IPS-18a (cell line): ENCODE results near the gene KAT14.
"Not testable (repeated sequence)": the region's sequence is repeated elsewhere in the genome, so short reads cannot be mapped to it uniquely, and the experiment has no call there.

ENCODE experiments used
- H3K27ac ChIP-seq: one replicate; pipeline ENCODE4 v1.5.1; 2013; ENCODE audit warnings: low read length
- H3K27me3 ChIP-seq: one replicate; pipeline ENCODE4 v1.6.1; 2013; ENCODE audit warnings: mild to moderate bottlenecking, low read length; ENCODE audit not compliant: control insufficient read depth, insufficient read depth
- H3K36me3 ChIP-seq: one replicate; pipeline ENCODE4 v1.6.1; 2013; ENCODE audit warnings: low read depth, low read length; ENCODE audit not compliant: control insufficient read depth
- H3K4me1 ChIP-seq: one replicate; pipeline ENCODE4 v1.6.1; 2013; ENCODE audit warnings: low read depth, low read length; ENCODE audit not compliant: control insufficient read depth
- H3K4me3 ChIP-seq: one replicate; pipeline ENCODE4 v1.5.1; 2013; ENCODE audit warnings: low read length
- H3K9ac ChIP-seq: one replicate; pipeline ENCODE4 v1.6.1; 2013; ENCODE audit warnings: mild to moderate bottlenecking, low read length, moderate library complexity
- H3K9me3 ChIP-seq: one replicate; pipeline ENCODE4 v1.6.1; 2013; ENCODE audit warnings: low read depth, low read length; ENCODE audit not compliant: control insufficient read depth

KAT14 gene

GRCh38 chr20:18191306-18191705 is 53.6 kb downstream of the KAT14 start:
- Histone ChIP-seq H3K27me3 (no peaks in the 10 kb centered on the region), H3K4me1 (no peaks in the 10 kb centered on the region), H3K36me3 (peaks cover 16% of the 10 kb centered on the region), H3K4me3 (no peak overlapping the region), H3K9me3 (no peaks in the 10 kb centered on the region), H3K27ac (no peak overlapping the region), H3K9ac (no peak overlapping the region)

- not testable (repeated sequence) for H3K4me3 ChIP-seq, H3K4me1 ChIP-seq, H3K36me3 ChIP-seq, H3K9ac ChIP-seq, H3K9me3 ChIP-seq, H3K27me3 ChIP-seq, H3K27ac ChIP-seq
These were observed 56.8 kb downstream of the KAT14 start for GRCh38 chr20:18194461-18194860.

- no peak overlapping the region for H3K4me3 ChIP-seq
- no peak overlapping the region for H3K9ac ChIP-seq
- no peaks in the 10 kb centered on the region for H3K27me3 ChIP-seq
- H3K36me3 ChIP-seq, result no peaks in the 10 kb centered on the region
- H3K9me3 ChIP-seq, result no peaks in the 10 kb centered on the region
- H3K27ac ChIP-seq, result no peak overlapping the region
- no peaks in the 10 kb centered on the region for H3K4me1 ChIP-seq
These were observed 58.3 kb downstream of the KAT14 start for GRCh38 chr20:18195931-18196330.

GRCh38 chr20:18197382-18198070 is 59.9 kb downstream of the KAT14 start:
- Histone ChIP-seq H3K4me3 (no peak overlapping the region), H3K27me3 (no peaks in the 10 kb centered on the region), H3K4me1 (no peaks in the 10 kb centered on the region), H3K36me3 (no peaks in the 10 kb centered on the region), H3K9ac (no peak overlapping the region), H3K27ac (no peak overlapping the region), H3K9me3 (peaks cover 6% of the 10 kb centered on the region)

- H3K4me3 ChIP-seq, result no peak overlapping the region
- no peaks in the 10 kb centered on the region for H3K4me1 ChIP-seq
- no peaks in the 10 kb centered on the region for H3K27me3 ChIP-seq
- no peak overlapping the region for H3K27ac ChIP-seq
- no peaks in the 10 kb centered on the region for H3K36me3 ChIP-seq
- peaks cover 6% of the 10 kb centered on the region for H3K9me3 ChIP-seq
- H3K9ac ChIP-seq, result no peak overlapping the region
These were observed 65.3 kb downstream of the KAT14 start for GRCh38 chr20:18202966-18203365.

- H3K9ac ChIP-seq, H3K4me1 ChIP-seq, H3K9me3 ChIP-seq, H3K27ac ChIP-seq, H3K27me3 ChIP-seq, H3K4me3 ChIP-seq, H3K36me3 ChIP-seq: not testable (repeated sequence)
These were observed 66.0 kb downstream of the KAT14 start for GRCh38 chr20:18203700-18204099.

- Histone ChIP-seq H3K36me3 (no peaks in the 10 kb centered on the region), H3K4me3 (no peak overlapping the region), H3K9me3 (no peaks in the 10 kb centered on the region), H3K27ac (no peak overlapping the region), H3K27me3 (no peaks in the 10 kb centered on the region), H3K4me1 (no peaks in the 10 kb centered on the region), H3K9ac (no peak overlapping the region)
These were observed 75.3 kb downstream of the KAT14 start for GRCh38 chr20:18213002-18213401.

GRCh38 chr20:18215566-18215965 is 77.9 kb downstream of the KAT14 start:
- Histone ChIP-seq H3K36me3 (no peaks in the 10 kb centered on the region), H3K4me3 (no peak overlapping the region), H3K27me3 (no peaks in the 10 kb centered on the region), H3K9ac (no peak overlapping the region), H3K9me3 (no peaks in the 10 kb centered on the region), H3K27ac (no peak overlapping the region), H3K4me1 (no peaks in the 10 kb centered on the region)

- no peaks in the 10 kb centered on the region for H3K27me3 ChIP-seq
- H3K9ac ChIP-seq, result no peak overlapping the region
- H3K9me3 ChIP-seq, result no peaks in the 10 kb centered on the region
- no peaks in the 10 kb centered on the region for H3K36me3 ChIP-seq
- H3K4me1 ChIP-seq, result no peaks in the 10 kb centered on the region
- no peak overlapping the region for H3K27ac ChIP-seq
- no peak overlapping the region for H3K4me3 ChIP-seq
These were observed 80.6 kb downstream of the KAT14 start for GRCh38 chr20:18218280-18218679.

- H3K4me1 ChIP-seq, result peaks cover 15% of the 10 kb centered on the region
- H3K27me3 ChIP-seq, result no peaks in the 10 kb centered on the region
- no peak overlapping the region for H3K4me3 ChIP-seq
- no peaks in the 10 kb centered on the region for H3K9me3 ChIP-seq
- H3K9ac ChIP-seq, result no peak overlapping the region
- H3K27ac ChIP-seq, result no peak overlapping the region
- no peaks in the 10 kb centered on the region for H3K36me3 ChIP-seq
These were observed 85.7 kb downstream of the KAT14 start for GRCh38 chr20:18223409-18223808.

- H3K36me3 ChIP-seq, result no peaks in the 10 kb centered on the region
- no peaks in the 10 kb centered on the region for H3K27me3 ChIP-seq
- peaks cover 15% of the 10 kb centered on the region for H3K4me1 ChIP-seq
- H3K27ac ChIP-seq, result peak overlapping the region; percentile 21
- no peak overlapping the region for H3K4me3 ChIP-seq
- peak overlapping the region; percentile 26 for H3K9ac ChIP-seq
- no peaks in the 10 kb centered on the region for H3K9me3 ChIP-seq
These were observed 87.4 kb downstream of the KAT14 start for GRCh38 chr20:18224968-18225568.

- no peak overlapping the region for H3K4me3 ChIP-seq
- H3K4me1 ChIP-seq, result peaks cover 15% of the 10 kb centered on the region
- H3K27ac ChIP-seq, result no peak overlapping the region
- H3K36me3 ChIP-seq, result no peaks in the 10 kb centered on the region
- H3K9ac ChIP-seq, result peak overlapping the region; percentile 26
- no peaks in the 10 kb centered on the region for H3K9me3 ChIP-seq
- H3K27me3 ChIP-seq, result no peaks in the 10 kb centered on the region
These were observed 88.0 kb downstream of the KAT14 start for GRCh38 chr20:18225632-18226031.
